OCI-LY7 (cell line): Measurements from ENCODE around the gene KIZ. TPM values are rescaled to one million over a fixed set of nuclear protein-coding genes. Genes with fewer than 3 reads are reported as not detected.

Experiments
- BruUV-seq: library from RNA; stranded (reverse); fragments of 400-500 nt; replicated peaks from 2 replicates; lab custom pipeline; 2021; lab: Mats Ljungman, UMichigan
- CTCF ChIA-PET: fragments of 300-600 bp; sonication (Branson Sonifier 250); formaldehyde crosslinking; loops from one replicate; lab custom pipeline; 2022; ENCODE audit warnings: antibody characterized with exemption; ENCODE audit not compliant: unreplicated experiment; lab: Charles Lee
- POLR2A ChIA-PET: fragments of 300-600 bp; sonication (Branson Sonifier 250); formaldehyde crosslinking; loops from one replicate; lab custom pipeline; 2022; ENCODE audit warnings: antibody characterized with exemption; lab: Charles Lee
- DNase-seq: peaks from one replicate; pipeline ENCODE4 v3.0.0-alpha.2; 2015; ENCODE audit warnings: low spot score
- H2AFZ ChIP-seq: fragments of 200-600 bp; sonication (generic), shearing (Covaris generic); 2 replicates; pipeline ENCODE4 v1.6.1; 2014; ENCODE audit warnings: mild to moderate bottlenecking, antibody characterized with exemption, low read length, moderate library complexity
- H3K27ac ChIP-seq: fragments of 200-600 bp; sonication (generic); 2 replicates; pipeline ENCODE4 v1.5.1; 2014; ENCODE audit warnings: mixed run types, low read depth, mild to moderate bottlenecking, moderate library complexity, low read length, inconsistent platforms; ENCODE audit not compliant: poor library complexity, severe bottlenecking
- H3K36me3 ChIP-seq: fragments of 200-600 bp; sonication (generic); 2 replicates; pipeline ENCODE4 v1.6.1; 2014; ENCODE audit warnings: mild to moderate bottlenecking, antibody characterized with exemption, low read length, moderate library complexity, mixed read lengths; ENCODE audit not compliant: insufficient read depth
- H3K4me1 ChIP-seq: fragments of 200-600 bp; sonication (generic); 2 replicates; pipeline ENCODE4 v1.5.1; 2014; ENCODE audit warnings: mild to moderate bottlenecking, low read length; ENCODE audit not compliant: insufficient read depth, poor library complexity, severe bottlenecking
- H3K4me2 ChIP-seq: fragments of 200-600 bp; sonication (generic); 2 replicates; pipeline ENCODE4 v1.6.1; 2014; ENCODE audit warnings: mild to moderate bottlenecking, low read length
- H3K4me3 ChIP-seq: fragments of 200-600 bp; sonication (generic); 2 replicates; pipeline ENCODE4 v1.5.1; 2014; ENCODE audit warnings: mild to moderate bottlenecking, low read depth, low read length; ENCODE audit not compliant: poor library complexity, severe bottlenecking
- H3K79me2 ChIP-seq: fragments of 200-600 bp; sonication (generic); 2 replicates; pipeline ENCODE4 v1.6.1; 2016; ENCODE audit warnings: low read depth, mild to moderate bottlenecking, low read length, moderate library complexity, mixed read lengths; ENCODE audit not compliant: insufficient read depth
- H3K9me2 ChIP-seq: fragments of 200-600 bp; sonication (generic); 2 replicates; pipeline ENCODE4 v1.6.1; 2016; ENCODE audit warnings: mild to moderate bottlenecking, low read length, mixed read lengths; ENCODE audit not compliant: insufficient read depth
- H3K9me3 ChIP-seq: fragments of 200-600 bp; sonication (generic); 2 replicates; pipeline ENCODE4 v1.6.1; 2014; ENCODE audit warnings: mild to moderate bottlenecking, mixed run types, low read length, mixed read lengths
- H4K20me1 ChIP-seq: fragments of 200-600 bp; sonication (generic); 2 replicates; pipeline ENCODE4 v1.6.1; 2014; ENCODE audit warnings: mild to moderate bottlenecking, antibody characterized with exemption, low read length, moderate library complexity, mixed read lengths; ENCODE audit not compliant: insufficient read depth
- CTCF ChIP-seq: fragments of 200-600 bp; sonication (generic); conservative IDR thresholded peaks from 2 replicates; pipeline ENCODE4 v1.5.1; 2014; ENCODE audit warnings: mild to moderate bottlenecking, antibody characterized with exemption, low read length, moderate library complexity, mixed read lengths
- EZH2phosphoT487 ChIP-seq: fragments of 200-600 bp; sonication (generic); IDR thresholded peaks from 2 replicates; pipeline ENCODE4 v1.6.1; 2018; ENCODE audit warnings: low read depth, borderline replicate concordance, mild to moderate bottlenecking, mixed run types, antibody characterized with exemption, low read length, moderate library complexity, mixed read lengths
- intact Hi-C: fragments of 100-400 bp; cut with micrococcal nuclease; formaldehyde crosslinking; loops from one replicate; pipeline ENCODE4 v1.10.0; 2022; ENCODE audit not compliant: unreplicated experiment
- total RNA-seq, 2 experiments: library from RNA; depleted of rRNA in 1 of 2; stranded (reverse); fragments of >200 nt in 1 of 2; shearing (Covaris generic) in 1 of 2; gene quantifications; 2 replicates each; pipeline ENCODE4 v1.2.3, GENCODE V29; 2014 to 2022

The KIZ gene
- total RNA-seq, 2 experiments from 2014 or later = 16.0 to 23.7 TPM

- H3K4me1 ChIP-seq = peaks cover 5% of the 10 kb centered on the region
- POLR2A ChIA-PET = no interaction called here
- no TSS peak for BruUV-seq
Measured at GRCh38 chr20:21180248-21180647, 54.4 kb downstream of the KIZ start.

GRCh38 chr20:21181028-21181427, 55.1 kb downstream of the KIZ start:
- Histone ChIP-seq H4K20me1 (no peaks in the 10 kb centered on the region), H3K9me2 (no peaks in the 10 kb centered on the region), H3K27ac (no peak overlapping the region), H3K79me2 (no peaks in the 10 kb centered on the region), H3K4me2 (no peak overlapping the region), H2AFZ (no peak overlapping the region), H3K4me1 (no peaks in the 10 kb centered on the region), H3K4me3 (no peak overlapping the region), H3K36me3 (no peaks in the 10 kb centered on the region), H3K9me3 (peaks cover 13% of the 10 kb centered on the region)
- CTCF ChIA-PET = no interaction called here
- POLR2A ChIA-PET = interaction anchor here (0.7 kb wide), 1 partner anchor 399 kb away, joined by 3 read pairs; no protein-coding TSS in a partner anchor
- TF ChIP-seq EZH2phosphoT487 (no peak), CTCF (no peak)
- DNase-seq = no peak
- BruUV-seq = no TSS peak
- intact Hi-C loops = no loop called here

More at GRCh38 chr20:21180248-21180647, 54.4 kb downstream of the KIZ start:
- Histone ChIP-seq H3K4me2 (no peak overlapping the region), H3K9me3 (peaks cover 13% of the 10 kb centered on the region), H2AFZ (no peak overlapping the region), H3K36me3 (no peaks in the 10 kb centered on the region), H3K9me2 (no peaks in the 10 kb centered on the region), H3K27ac (no peak overlapping the region), H3K79me2 (no peaks in the 10 kb centered on the region), H4K20me1 (no peaks in the 10 kb centered on the region), H3K4me3 (no peak overlapping the region)
- CTCF ChIA-PET = no interaction called here
- intact Hi-C loops = no loop called here
- no peak for DNase-seq
- no peak for TF ChIP-seq EZH2phosphoT487
- no peak for TF ChIP-seq CTCF

GRCh38 chr20:21182832-21183563, 57.1 kb downstream of the KIZ start:
- BruUV-seq = no TSS peak
- no peak overlapping the region for H2AFZ ChIP-seq
- intact Hi-C loops = no loop called here
- H3K36me3 ChIP-seq = no peaks in the 10 kb centered on the region
- no peaks in the 10 kb centered on the region for H3K9me2 ChIP-seq
- DNase-seq = no peak
- TF ChIP-seq CTCF = no peak
- no peak for TF ChIP-seq EZH2phosphoT487
- H3K4me3 ChIP-seq = no peak overlapping the region
- no peaks in the 10 kb centered on the region for H4K20me1 ChIP-seq
- POLR2A ChIA-PET = no interaction called here
- H3K4me1 ChIP-seq = no peaks in the 10 kb centered on the region
- no peak overlapping the region for H3K27ac ChIP-seq
- H3K4me2 ChIP-seq = no peak overlapping the region
- CTCF ChIA-PET = no interaction called here
- H3K79me2 ChIP-seq = no peaks in the 10 kb centered on the region
- H3K9me3 ChIP-seq = peaks cover 2% of the 10 kb centered on the region; the same call in 1 of the 2 replicates
